Amygdala (tissue), 56 donors: ENCODE results near the gene PRKAG2.

Experiments
- DNase-seq, 56 donors: peaks; one replicate each; lab custom pipeline; 2025; lab: John Stamatoyannopoulos, UW

PRKAG2 gene

DNA sequence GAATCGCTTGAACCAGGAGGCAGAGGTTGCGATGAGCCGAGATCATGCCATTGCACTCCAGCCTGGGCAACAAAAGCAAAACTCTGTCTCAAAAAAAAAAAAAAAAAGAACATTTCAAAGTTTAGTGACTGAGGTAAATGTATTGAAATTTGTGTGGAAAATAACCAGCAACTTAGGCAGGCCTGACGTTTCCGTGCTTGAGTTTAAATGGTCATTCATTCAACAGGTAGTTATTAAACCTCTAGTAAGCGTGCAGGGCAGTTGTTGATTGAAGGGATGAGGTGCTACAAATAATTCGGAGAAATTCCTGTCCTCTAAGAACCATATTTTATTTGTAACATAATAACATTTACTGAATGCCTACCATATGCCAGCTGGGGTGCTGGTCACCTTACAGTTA lies 135.3 kb downstream of the PRKAG2 start:
- no peak for DNase-seq

DNA sequence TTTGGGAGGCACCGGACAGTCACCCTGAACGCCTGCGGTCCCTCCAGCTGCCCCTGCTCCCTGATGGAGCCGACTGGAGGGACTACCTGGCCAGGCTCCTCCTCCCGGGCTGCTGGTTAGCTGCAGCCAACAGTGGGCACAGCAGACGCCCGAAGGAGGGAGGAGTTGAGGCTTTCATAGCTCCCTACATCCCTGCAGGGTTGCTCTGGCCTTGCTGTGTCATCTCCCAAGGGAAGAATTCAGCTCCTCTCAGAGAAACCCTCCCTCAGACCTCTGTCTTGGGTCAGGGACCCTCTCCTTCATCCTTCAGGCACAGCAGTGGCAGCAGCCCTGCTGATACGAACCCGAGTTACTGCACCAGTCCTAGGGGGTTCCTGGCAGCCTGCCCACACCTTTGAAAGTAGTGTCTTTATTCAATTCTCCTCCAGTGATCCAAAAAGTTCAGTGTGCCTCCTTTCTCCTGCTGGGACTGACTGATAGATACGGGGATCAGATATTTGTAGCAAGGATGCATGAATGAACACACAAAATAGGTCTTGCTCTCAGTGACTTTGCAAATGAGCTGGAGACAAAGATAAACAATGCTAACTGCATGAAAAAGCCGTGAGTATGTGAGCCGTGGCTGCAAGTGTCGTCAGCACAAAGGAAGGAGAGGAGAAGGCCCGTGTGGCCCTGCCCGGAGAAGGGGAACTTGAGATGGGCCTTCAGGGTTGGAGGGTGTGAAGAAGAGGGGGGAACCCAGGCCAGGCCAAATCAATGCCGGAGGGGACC lies 136.6 kb downstream of the PRKAG2 start:
- DNase-seq: no peak

- no peak for DNase-seq
Measured at GRCh38 chr7:151738925-151739324, 138.0 kb downstream of the PRKAG2 start.

GRCh38 chr7:151736403-151736909 lies 140.5 kb downstream of the PRKAG2 start:
- DNase-seq: peak in 3 of 56 donors; percentile 30 to 32 (median 32)

DNA sequence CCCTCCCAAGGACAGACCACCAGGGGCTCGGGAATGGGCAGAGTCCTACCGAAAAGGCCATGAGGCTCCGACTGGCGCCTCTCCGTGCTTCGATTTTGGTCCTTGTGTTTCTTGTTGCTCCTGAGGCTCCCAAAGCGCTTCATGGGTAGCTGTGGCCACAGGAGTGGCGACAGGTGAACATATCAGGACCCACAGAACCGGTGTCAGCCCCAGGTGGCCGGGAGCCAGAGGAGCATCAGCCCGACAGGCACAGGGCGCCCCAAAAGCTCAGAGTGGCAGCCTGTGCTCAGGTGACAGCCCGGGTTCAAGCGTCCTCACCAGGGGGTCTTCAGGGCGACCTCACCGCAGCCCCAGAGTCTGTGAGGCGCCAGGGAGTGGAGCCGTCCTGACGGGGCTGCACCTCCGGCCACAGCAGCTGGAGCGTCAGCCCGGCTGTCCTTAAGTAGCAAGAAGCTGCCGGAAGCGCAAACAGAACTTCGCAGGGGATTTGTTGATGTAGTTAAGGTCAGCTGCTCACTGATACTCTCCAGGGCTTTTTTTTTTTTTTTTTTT lies 141.0 kb downstream of the PRKAG2 start:
- DNase-seq: no peak

- DNase-seq: no peak
Measured at GRCh38 chr7:151735186-151735850, 141.6 kb downstream of the PRKAG2 start.

DNA sequence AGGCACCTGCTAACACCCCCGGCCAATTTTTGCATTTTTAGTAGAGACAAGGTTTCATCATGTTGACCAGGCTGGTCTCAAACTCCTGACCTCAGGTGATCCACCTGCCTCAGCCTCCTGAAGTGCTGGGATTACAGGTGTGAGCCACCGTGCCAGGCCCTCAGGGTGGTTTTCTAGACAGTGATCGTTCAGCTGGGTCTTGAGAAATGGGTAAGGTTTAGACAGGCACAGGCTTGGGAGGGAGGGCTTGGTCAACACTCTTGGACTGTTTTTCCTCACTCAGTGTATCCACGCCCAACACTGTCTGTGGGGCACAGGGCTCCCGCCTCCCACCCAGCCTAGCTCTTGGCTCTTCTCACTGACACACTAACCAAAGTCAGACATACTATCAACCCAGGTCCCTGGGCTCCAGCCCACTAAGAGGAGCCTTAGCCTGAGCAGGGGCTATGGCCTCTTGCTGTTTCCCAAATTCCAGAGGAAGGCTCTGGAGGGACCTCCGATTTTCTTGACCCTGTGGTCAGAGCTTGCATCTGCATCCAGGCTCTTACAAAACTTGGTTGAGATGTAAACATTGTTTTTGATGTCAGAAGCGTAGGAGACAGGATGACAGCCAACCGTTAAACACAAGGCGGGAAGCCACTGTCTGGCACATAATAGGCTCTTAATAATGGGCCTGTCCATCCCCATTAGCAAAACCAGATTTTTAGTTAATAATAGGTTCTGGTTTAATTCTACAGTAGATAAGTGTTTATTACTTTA lies 143.9 kb downstream of the PRKAG2 start:
- DNase-seq: no peak

DNA sequence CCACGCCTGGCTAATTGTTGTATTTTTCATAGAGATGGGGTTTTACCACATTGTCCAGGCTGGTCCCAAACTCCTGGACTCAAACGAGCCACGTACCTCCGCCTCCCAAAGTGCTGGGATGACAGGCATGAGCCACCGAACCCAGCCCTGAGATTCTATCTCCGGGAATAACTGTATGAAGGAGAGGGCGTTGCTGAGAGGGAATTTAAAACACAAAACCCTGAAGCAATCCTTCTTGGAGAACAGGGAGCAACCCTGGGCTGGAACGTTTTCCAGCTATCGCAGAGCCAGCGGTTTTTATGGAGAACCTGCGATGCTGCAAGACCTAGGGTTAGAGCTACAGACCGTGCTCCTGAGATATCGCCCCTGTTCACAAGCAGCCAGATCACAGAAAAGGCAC lies 144.6 kb downstream of the PRKAG2 start:
- no peak for DNase-seq

DNA sequence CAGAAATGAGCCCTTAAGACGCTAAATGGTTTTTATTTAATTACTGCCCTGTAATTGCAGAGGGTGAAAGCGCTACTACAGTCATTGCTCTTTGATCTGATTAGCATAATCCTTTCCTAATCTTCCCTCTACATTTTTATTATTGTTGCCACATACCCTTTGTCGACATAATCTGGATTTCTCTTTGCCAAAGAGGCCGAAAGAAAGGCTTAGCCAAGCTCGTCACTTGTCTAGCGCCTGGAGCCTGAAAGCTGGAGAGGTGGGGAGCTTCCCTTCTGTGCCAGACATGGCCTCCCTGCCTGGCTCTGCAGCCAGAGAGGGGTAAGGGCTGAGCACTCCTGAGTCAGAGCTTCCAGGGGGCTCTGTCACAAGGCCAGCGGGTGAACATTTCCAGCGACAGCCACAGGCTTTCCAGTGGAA lies 145.9 kb downstream of the PRKAG2 start:
- DNase-seq: peak in 1 of 56 donors; percentile 16

DNA sequence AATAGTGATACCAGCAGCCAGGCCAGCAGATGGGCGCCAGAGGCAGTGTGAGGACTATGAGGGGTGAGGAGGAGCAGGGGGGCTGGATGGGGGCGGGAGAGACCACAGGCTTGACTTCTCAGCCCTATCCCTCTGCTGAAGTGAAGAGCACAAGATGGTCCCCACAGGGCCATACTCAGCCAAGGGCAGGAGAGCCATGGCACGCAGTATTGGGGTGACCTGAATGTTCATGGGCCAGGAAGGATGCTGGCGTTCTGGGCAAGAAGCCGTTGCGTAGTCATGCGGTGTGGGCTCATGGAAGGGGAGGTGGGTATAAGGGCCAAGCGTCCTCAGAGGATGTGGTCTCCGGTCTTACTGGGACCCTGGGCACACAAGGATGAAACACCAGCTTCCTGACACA lies 146.3 kb downstream of the PRKAG2 start:
- DNase-seq: no peak

- no peak for DNase-seq
Measured at GRCh38 chr7:151729521-151729921, 147.4 kb downstream of the PRKAG2 start.

DNA sequence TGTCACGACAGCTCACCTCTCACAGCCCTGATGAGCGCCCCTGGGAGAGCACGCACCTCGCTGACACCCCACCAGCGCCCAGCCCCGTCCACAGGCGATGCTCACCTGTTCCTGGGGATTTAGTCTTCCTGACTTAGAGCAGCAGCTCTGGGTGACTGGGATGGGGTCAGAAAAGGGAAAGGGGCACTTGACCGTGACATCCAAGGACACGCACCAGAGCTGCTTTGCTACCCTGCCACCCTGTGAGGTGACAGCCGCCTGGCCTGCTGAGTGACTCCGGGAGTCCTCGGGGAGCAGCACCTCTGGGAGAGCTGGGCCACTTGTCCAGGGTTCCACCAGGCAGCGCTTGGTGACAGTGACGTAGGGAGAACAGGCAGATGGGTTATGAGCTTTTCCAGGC lies 148.2 kb downstream of the PRKAG2 start:
- no peak for DNase-seq

- DNase-seq: no peak
Measured at GRCh38 chr7:151728286-151728660, 148.6 kb downstream of the PRKAG2 start.

DNA sequence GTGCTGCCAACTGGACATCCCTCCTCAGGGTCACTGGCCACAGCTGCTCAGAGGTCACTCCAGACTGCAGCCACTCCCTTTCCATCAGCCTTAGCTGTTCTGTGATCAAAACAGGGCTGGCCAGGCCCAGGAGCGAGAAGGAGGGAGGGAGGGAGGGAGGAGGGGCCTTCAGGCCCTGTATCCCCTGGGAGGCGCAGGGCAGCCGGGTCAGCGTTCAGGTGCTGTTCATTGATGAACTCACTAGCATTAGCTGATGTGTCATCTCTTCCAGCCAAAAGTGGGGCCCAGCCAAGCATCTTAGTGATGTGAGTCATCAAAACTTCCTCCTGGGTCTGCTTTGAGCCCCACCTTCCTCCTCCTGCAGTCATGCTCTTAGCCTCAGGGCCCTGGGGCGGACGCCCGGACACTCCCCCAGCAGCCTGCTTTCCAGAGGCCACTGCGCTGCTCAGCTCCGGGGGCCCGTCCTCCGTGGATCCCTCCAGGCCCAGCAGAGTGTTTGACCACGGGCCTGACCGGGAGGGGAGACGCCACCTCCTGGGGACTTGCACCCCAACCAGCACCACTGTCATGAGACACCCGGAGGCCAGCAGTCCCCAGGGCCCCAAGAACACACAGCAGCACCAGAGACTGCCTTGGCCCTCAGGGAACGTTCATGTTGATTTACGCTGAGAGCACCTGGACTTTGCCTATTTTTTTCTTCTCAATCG lies 149.2 kb downstream of the PRKAG2 start:
- DNase-seq: no peak

GRCh38 chr7:151726652-151727578 lies 150.0 kb downstream of the PRKAG2 start:
- DNase-seq: no peak

GRCh38 chr7:151725844-151726651 lies 150.9 kb downstream of the PRKAG2 start:
- DNase-seq: peak in 1 of 56 donors; percentile 17

DNA sequence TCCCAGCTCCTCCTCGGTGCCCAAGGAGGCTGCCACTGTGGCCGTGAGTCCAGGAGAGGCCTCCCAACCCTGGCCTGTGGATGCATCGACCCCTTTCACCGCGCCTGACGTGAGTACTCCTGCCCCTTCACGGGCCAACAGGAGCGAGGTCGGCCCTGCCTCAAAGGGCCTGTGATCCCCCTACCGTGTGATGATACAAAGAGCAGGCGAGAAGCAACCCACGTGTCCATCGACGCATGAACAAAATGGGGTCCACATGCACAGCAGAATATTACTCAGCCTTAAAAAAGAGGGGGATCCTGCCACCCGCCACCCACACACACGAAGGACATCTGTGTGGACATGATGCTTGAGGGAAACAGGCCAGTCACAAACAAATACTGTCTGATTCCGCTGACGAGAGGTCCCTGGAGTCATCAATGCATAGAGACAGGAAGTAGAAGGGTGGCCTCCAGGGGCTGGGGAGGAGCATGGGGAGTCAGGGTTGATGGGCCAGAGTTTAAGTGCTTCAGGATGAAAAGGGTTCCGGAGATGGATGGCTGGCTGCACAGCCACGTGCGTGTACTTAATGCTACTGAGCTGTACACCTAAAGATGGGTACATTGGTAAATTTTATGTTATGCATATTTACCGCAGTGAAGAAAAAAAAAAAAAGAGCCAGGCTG lies 151.9 kb downstream of the PRKAG2 start:
- no peak for DNase-seq
